Measurements from ENCODE around the gene BNIP3.

The BNIP3 gene

GRCh38 chr10:131946321-131946751, 35.4 kb downstream of the BNIP3 start:
- H3K4me1 ChIP-seq (ENCODE audit: insufficient read depth, low read length) = no peaks in the 10 kb centered on the region
- H3K27me3 ChIP-seq (ENCODE audit: control insufficient read depth in 1 of 2, insufficient read depth in 2 of 2, low read length in 2 of 2) = no peaks in the 10 kb centered on the region
- no peak overlapping the region for H3K27ac ChIP-seq (ENCODE audit: low read depth, low read length)
- no peaks in the 10 kb centered on the region for H3K9me3 ChIP-seq (ENCODE audit: low read length)
- peaks cover 71% of the 10 kb centered on the region for H3K36me3 ChIP-seq (ENCODE audit: insufficient read depth, low read length)
- no peak overlapping the region for H3K4me3 ChIP-seq (ENCODE audit: low read depth in 1 of 2, low read length in 2 of 2)
- no peak overlapping the region for H3K9ac ChIP-seq (ENCODE audit: low read length)

DNA sequence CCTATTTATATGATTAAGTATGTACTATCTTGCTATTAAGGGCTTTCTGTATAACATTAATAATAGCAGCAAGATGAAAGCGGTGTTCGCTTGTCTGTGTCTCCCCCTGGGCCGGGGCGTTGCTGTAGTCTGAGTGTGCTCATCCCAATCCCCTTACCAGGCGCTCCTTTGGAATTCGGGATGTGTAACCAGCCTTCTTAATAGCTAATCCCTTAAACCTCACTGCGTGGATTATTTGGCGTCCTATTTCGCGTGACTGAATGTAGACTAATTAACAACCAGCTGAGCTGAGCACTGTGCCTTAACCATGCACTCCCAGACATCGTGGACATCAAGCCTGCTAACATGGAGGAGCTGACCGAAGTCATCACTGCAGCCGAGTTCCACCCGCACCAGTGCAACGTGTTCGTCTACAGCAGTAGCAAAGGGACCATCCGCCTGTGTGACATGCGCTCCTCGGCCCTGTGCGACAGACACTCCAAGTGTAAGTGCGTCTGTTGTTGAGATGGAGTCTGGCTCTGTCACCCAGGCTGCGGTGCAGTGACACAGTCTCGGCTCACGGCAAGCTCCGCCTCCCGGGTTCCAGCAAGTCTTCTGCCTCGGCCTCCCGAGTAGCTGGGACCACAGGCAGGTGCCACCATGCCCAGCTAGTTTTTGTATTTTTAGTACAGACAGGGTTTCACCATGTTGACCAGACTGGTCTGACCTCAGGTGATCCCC, 36.6 kb downstream of the BNIP3 start:
- H3K9ac ChIP-seq (ENCODE audit: low read length) = no peak overlapping the region
- H3K4me1 ChIP-seq (ENCODE audit: insufficient read depth, low read length) = no peaks in the 10 kb centered on the region
- H3K36me3 ChIP-seq (ENCODE audit: insufficient read depth, low read length) = peaks cover 73% of the 10 kb centered on the region
- no peaks in the 10 kb centered on the region for H3K9me3 ChIP-seq (ENCODE audit: low read length)
- no peak overlapping the region for H3K27ac ChIP-seq (ENCODE audit: low read depth, low read length)
- no peaks in the 10 kb centered on the region for H3K27me3 ChIP-seq (ENCODE audit: control insufficient read depth in 1 of 2, insufficient read depth in 2 of 2, low read length in 2 of 2)
- no peak overlapping the region for H3K4me3 ChIP-seq (ENCODE audit: low read depth in 1 of 2, low read length in 2 of 2)

GRCh38 chr10:131944412-131944811, 37.3 kb downstream of the BNIP3 start:
- Histone ChIP-seq H3K9me3 (ENCODE audit: low read length) (no peaks in the 10 kb centered on the region), H3K4me3 (ENCODE audit: low read depth in 1 of 2, low read length in 2 of 2) (no peak overlapping the region), H3K27ac (ENCODE audit: low read depth, low read length) (no peak overlapping the region), H3K4me1 (ENCODE audit: insufficient read depth, low read length) (no peaks in the 10 kb centered on the region), H3K36me3 (ENCODE audit: insufficient read depth, low read length) (peaks cover 66% of the 10 kb centered on the region), H3K9ac (ENCODE audit: low read length) (no peak overlapping the region), H3K27me3 (ENCODE audit: control insufficient read depth in 1 of 2, insufficient read depth in 2 of 2, low read length in 2 of 2) (no peaks in the 10 kb centered on the region)

- peaks cover 61% of the 10 kb centered on the region for H3K36me3 ChIP-seq (ENCODE audit: insufficient read depth, low read length)
- H3K4me3 ChIP-seq (ENCODE audit: low read depth in 1 of 2, low read length in 2 of 2) = no peak overlapping the region
- H3K9ac ChIP-seq (ENCODE audit: low read length) = no peak overlapping the region
- no peak overlapping the region for H3K27ac ChIP-seq (ENCODE audit: low read depth, low read length)
- H3K27me3 ChIP-seq (ENCODE audit: control insufficient read depth in 1 of 2, insufficient read depth in 2 of 2, low read length in 2 of 2) = no peaks in the 10 kb centered on the region
- no peaks in the 10 kb centered on the region for H3K9me3 ChIP-seq (ENCODE audit: low read length)
- H3K4me1 ChIP-seq (ENCODE audit: insufficient read depth, low read length) = no peaks in the 10 kb centered on the region
These were observed 38.5 kb downstream of the BNIP3 start for GRCh38 chr10:131943021-131943814.

GRCh38 chr10:131942455-131942854, 39.3 kb downstream of the BNIP3 start:
- Histone ChIP-seq H3K27ac (ENCODE audit: low read depth, low read length) (no peak overlapping the region), H3K4me1 (ENCODE audit: insufficient read depth, low read length) (peaks cover under 1% of the 10 kb centered on the region), H3K27me3 (ENCODE audit: control insufficient read depth in 1 of 2, insufficient read depth in 2 of 2, low read length in 2 of 2) (no peaks in the 10 kb centered on the region), H3K9me3 (ENCODE audit: low read length) (no peaks in the 10 kb centered on the region), H3K4me3 (ENCODE audit: low read depth in 1 of 2, low read length in 2 of 2) (no peak overlapping the region), H3K9ac (ENCODE audit: low read length) (no peak overlapping the region), H3K36me3 (ENCODE audit: insufficient read depth, low read length) (peaks cover 55% of the 10 kb centered on the region)

- Histone ChIP-seq H3K36me3 (ENCODE audit: insufficient read depth, low read length) (peaks cover 37% of the 10 kb centered on the region), H3K27me3 (ENCODE audit: control insufficient read depth in 1 of 2, insufficient read depth in 2 of 2, low read length in 2 of 2) (no peaks in the 10 kb centered on the region), H3K4me1 (ENCODE audit: insufficient read depth, low read length) (peaks cover 5% of the 10 kb centered on the region), H3K9me3 (ENCODE audit: low read length) (no peaks in the 10 kb centered on the region), H3K4me3 (ENCODE audit: low read depth in 1 of 2, low read length in 2 of 2) (no peak overlapping the region), H3K27ac (ENCODE audit: low read depth, low read length) (no peak overlapping the region), H3K9ac (ENCODE audit: low read length) (no peak overlapping the region)
These were observed 43.0 kb downstream of the BNIP3 start for GRCh38 chr10:131938681-131939080.

DNA sequence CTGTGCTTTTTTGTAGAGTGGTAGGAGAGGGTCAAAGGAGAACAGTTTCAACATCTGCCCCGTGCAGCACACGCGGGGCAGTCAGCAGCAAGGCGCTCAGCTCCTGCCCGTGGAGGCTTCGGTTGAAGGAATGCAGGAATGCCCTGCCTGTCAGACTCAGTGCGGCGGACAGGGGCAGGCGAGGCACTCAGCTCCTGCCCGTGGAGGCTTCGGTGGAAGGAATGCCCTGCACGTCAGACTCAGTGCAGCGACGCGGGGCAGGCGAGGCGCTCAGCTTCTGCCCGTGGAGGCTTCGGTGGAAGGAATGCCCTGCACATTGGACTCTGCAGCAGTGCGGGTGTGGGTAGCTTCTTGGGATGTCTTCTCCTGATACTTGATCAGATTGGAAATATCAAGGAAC, 43.9 kb downstream of the BNIP3 start:
- peaks cover 9% of the 10 kb centered on the region for H3K4me1 ChIP-seq (ENCODE audit: insufficient read depth, low read length)
- peaks cover 37% of the 10 kb centered on the region for H3K36me3 ChIP-seq (ENCODE audit: insufficient read depth, low read length)
- no peak overlapping the region for H3K4me3 ChIP-seq (ENCODE audit: low read depth in 1 of 2, low read length in 2 of 2)
- H3K27me3 ChIP-seq (ENCODE audit: control insufficient read depth in 1 of 2, insufficient read depth in 2 of 2, low read length in 2 of 2) = no peaks in the 10 kb centered on the region
- H3K9ac ChIP-seq (ENCODE audit: low read length) = no peak overlapping the region
- no peak overlapping the region for H3K27ac ChIP-seq (ENCODE audit: low read depth, low read length)
- H3K9me3 ChIP-seq (ENCODE audit: low read length) = no peaks in the 10 kb centered on the region

DNA sequence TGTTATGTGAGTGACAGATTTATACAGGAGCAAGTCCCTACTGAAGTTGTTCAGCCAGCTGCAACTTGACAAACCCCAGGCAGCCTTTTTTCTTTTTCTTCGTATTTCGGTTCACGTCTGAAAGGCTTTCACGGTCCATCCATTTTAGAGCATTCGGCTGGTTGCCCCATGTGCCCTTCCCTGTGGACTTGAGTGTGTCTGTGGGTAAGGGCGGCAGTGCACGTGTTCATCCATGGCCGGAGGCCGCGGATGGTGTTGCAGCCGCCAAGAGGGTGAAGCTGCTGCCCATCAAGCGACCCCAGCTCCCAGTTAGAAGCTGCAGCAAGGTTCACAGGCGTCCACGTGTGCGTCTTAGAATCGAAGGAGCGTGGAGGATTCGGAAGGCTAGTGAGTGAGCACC, 45.0 kb downstream of the BNIP3 start:
- Histone ChIP-seq H3K36me3 (ENCODE audit: insufficient read depth, low read length) (peaks cover 32% of the 10 kb centered on the region), H3K27ac (ENCODE audit: low read depth, low read length) (no peak overlapping the region), H3K9me3 (ENCODE audit: low read length) (no peaks in the 10 kb centered on the region), H3K9ac (ENCODE audit: low read length) (no peak overlapping the region), H3K27me3 (ENCODE audit: control insufficient read depth in 1 of 2, insufficient read depth in 2 of 2, low read length in 2 of 2) (no peaks in the 10 kb centered on the region), H3K4me1 (ENCODE audit: insufficient read depth, low read length) (peaks cover 20% of the 10 kb centered on the region), H3K4me3 (ENCODE audit: low read depth in 1 of 2, low read length in 2 of 2) (no peak overlapping the region)

GRCh38 chr10:131936294-131936693, 45.4 kb downstream of the BNIP3 start:
- H3K4me1 ChIP-seq (ENCODE audit: insufficient read depth, low read length) = peaks cover 23% of the 10 kb centered on the region
- H3K9ac ChIP-seq (ENCODE audit: low read length) = no peak overlapping the region
- H3K27me3 ChIP-seq (ENCODE audit: control insufficient read depth in 1 of 2, insufficient read depth in 2 of 2, low read length in 2 of 2) = no peaks in the 10 kb centered on the region
- no peak overlapping the region for H3K4me3 ChIP-seq (ENCODE audit: low read depth in 1 of 2, low read length in 2 of 2)
- peaks cover 28% of the 10 kb centered on the region for H3K36me3 ChIP-seq (ENCODE audit: insufficient read depth, low read length)
- no peak overlapping the region for H3K27ac ChIP-seq (ENCODE audit: low read depth, low read length)
- no peaks in the 10 kb centered on the region for H3K9me3 ChIP-seq (ENCODE audit: low read length)

DNA sequence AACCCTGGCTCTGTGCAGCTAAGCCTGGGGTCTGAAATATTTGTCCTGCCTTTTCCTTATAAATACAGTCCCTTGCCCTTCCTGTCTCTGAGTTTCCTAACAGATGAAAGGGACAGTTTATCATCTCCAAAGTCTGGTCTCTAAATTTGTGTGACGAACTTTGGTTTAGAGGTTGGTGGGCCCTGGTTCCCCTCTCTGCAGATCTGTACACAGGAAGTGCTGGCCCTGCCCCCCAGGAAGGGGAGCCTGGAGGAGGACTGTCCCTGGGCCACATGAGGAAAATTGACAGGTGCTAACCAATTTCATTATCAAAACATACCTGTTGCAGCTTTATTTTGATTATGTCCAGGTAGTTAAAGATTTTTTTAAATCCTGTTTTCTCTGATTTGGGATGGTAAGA, 46.5 kb downstream of the BNIP3 start:
- Histone ChIP-seq H3K9me3 (ENCODE audit: low read length) (no peaks in the 10 kb centered on the region), H3K27me3 (ENCODE audit: control insufficient read depth in 1 of 2, insufficient read depth in 2 of 2, low read length in 2 of 2) (no peaks in the 10 kb centered on the region), H3K9ac (ENCODE audit: low read length) (no peak overlapping the region), H3K36me3 (ENCODE audit: insufficient read depth, low read length) (peaks cover 18% of the 10 kb centered on the region), H3K27ac (ENCODE audit: low read depth, low read length) (no peak overlapping the region), H3K4me3 (ENCODE audit: low read depth in 1 of 2, low read length in 2 of 2) (no peak overlapping the region), H3K4me1 (ENCODE audit: insufficient read depth, low read length) (peaks cover 31% of the 10 kb centered on the region)

DNA sequence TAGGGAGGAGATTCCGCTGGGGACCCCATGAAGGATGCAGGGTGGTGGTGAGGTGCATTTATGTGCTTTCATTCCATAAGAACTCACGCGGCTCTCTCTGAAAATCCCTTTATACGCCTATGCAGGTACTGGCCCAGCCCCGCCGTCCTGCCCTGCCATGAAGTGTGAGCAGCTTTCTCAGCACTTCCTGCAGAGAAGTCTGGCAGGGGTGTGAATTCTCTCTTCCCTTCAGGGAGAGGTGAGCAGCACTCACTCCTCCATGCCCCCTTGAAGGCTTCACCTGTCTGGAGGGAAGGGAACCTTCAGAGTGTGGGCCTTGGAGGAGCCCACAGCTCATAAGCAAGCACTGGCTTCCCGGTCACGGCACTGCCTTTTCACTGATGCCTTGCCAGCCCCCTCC, 47.0 kb downstream of the BNIP3 start:
- H3K27me3 ChIP-seq (ENCODE audit: control insufficient read depth in 1 of 2, insufficient read depth in 2 of 2, low read length in 2 of 2) = no peaks in the 10 kb centered on the region
- no peak overlapping the region for H3K27ac ChIP-seq (ENCODE audit: low read depth, low read length)
- H3K9ac ChIP-seq (ENCODE audit: low read length) = no peak overlapping the region
- H3K4me1 ChIP-seq (ENCODE audit: insufficient read depth, low read length) = peaks cover 31% of the 10 kb centered on the region
- H3K9me3 ChIP-seq (ENCODE audit: low read length) = no peaks in the 10 kb centered on the region
- H3K36me3 ChIP-seq (ENCODE audit: insufficient read depth, low read length) = peaks cover 17% of the 10 kb centered on the region
- H3K4me3 ChIP-seq (ENCODE audit: low read depth in 1 of 2, low read length in 2 of 2) = no peak overlapping the region
